Activated CD4-positive, alpha-beta T cell treated with anti-CD3 and anti-CD28 coated beads, Interleukin-2, amount 10 ng/mL, durations not matched to agents 24 days and 14 days (primary cell): ENCODE data around the gene ASMTL. TPM values are rescaled to one million over a fixed set of nuclear protein-coding genes. Genes with fewer than 3 reads are reported as not detected.
"Not testable (repeated sequence)": the region's sequence is repeated elsewhere in the genome, so short reads cannot be mapped to it uniquely, and the experiment has no call there.

ENCODE experiments used
- DNase-seq: peaks from one replicate; pipeline ENCODE4 v3.0.0; 2022
- H3K27ac Mint-ChIP-seq: one replicate; pipeline ENCODE4 v1.8.0; 2022; ENCODE audit warnings: mild to moderate bottlenecking, mixed read lengths
- H3K27me3 Mint-ChIP-seq: one replicate; pipeline ENCODE4 v1.8.0; 2022; ENCODE audit warnings: mixed read lengths
- H3K36me3 Mint-ChIP-seq: one replicate; pipeline ENCODE4 v1.8.0; 2022; ENCODE audit warnings: low read depth, mild to moderate bottlenecking, mixed read lengths
- H3K4me1 Mint-ChIP-seq: one replicate; pipeline ENCODE4 v1.8.0; 2021; ENCODE audit warnings: mixed read lengths
- H3K4me3 Mint-ChIP-seq: one replicate; pipeline ENCODE4 v1.8.0; 2022; ENCODE audit warnings: mild to moderate bottlenecking, moderate library complexity, mixed read lengths
- H3K9me3 Mint-ChIP-seq: one replicate; pipeline ENCODE4 v1.8.0; 2021; ENCODE audit warnings: mixed read lengths
- intact Hi-C: fragments of 100-400 bp; cut with micrococcal nuclease; formaldehyde crosslinking; loops from one replicate; pipeline ENCODE4 v1.15.1; 2023
- total RNA-seq: library from RNA; stranded (reverse); gene quantifications from 2 replicates; pipeline ENCODE4 v1.2.3, GENCODE V29; 2022

The ASMTL gene
- total RNA-seq, 1 donor from 2014 or later, result 44.5 TPM

GRCh38 chrX:1488141-1488540 lies 35.4 kb upstream of the ASMTL start:
- H3K4me3 Mint-ChIP-seq, result no peak overlapping the region
- DNase-seq, result no peak
- H3K36me3 Mint-ChIP-seq, result peaks cover 53% of the 10 kb centered on the region
- intact Hi-C loops, result no loop called here
- no peak overlapping the region for H3K27ac Mint-ChIP-seq
- no peaks in the 10 kb centered on the region for H3K27me3 Mint-ChIP-seq
- H3K9me3 Mint-ChIP-seq, result peaks cover 4% of the 10 kb centered on the region
- peaks cover 38% of the 10 kb centered on the region for H3K4me1 Mint-ChIP-seq

- intact Hi-C loops, result no loop called here
- DNase-seq, result no peak
Observed at GRCh38 chrX:1487401-1487800, 34.7 kb upstream of the ASMTL start.

GRCh38 chrX:1486749-1487361 lies 34.1 kb upstream of the ASMTL start:
- peaks cover 34% of the 10 kb centered on the region for H3K4me1 Mint-ChIP-seq
- peaks cover 4% of the 10 kb centered on the region for H3K9me3 Mint-ChIP-seq
- no peak overlapping the region for H3K27ac Mint-ChIP-seq
- H3K27me3 Mint-ChIP-seq, result no peaks in the 10 kb centered on the region
- intact Hi-C loops, result no loop called here
- no peak overlapping the region for H3K4me3 Mint-ChIP-seq
- no peak for DNase-seq
- H3K36me3 Mint-ChIP-seq, result peaks cover 52% of the 10 kb centered on the region

More at GRCh38 chrX:1487401-1487800, 34.7 kb upstream of the ASMTL start:
- Mint-ChIP-seq H3K27ac (peak overlapping the region; percentile 43), H3K9me3 (peaks cover 4% of the 10 kb centered on the region), H3K36me3 (peaks cover 57% of the 10 kb centered on the region), H3K4me1 (peaks cover 37% of the 10 kb centered on the region), H3K4me3 (no peak overlapping the region), H3K27me3 (no peaks in the 10 kb centered on the region)

GRCh38 chrX:1486177-1486576 lies 33.5 kb upstream of the ASMTL start:
- Mint-ChIP-seq H3K27ac (peak overlapping the region; percentile 41), H3K4me1 (peaks cover 38% of the 10 kb centered on the region), H3K4me3 (no peak overlapping the region), H3K9me3 (peaks cover under 1% of the 10 kb centered on the region), H3K27me3 (no peaks in the 10 kb centered on the region), H3K36me3 (peaks cover 49% of the 10 kb centered on the region)
- intact Hi-C loops, result no loop called here
- DNase-seq, result no peak

GRCh38 chrX:1485033-1485432 lies 32.3 kb upstream of the ASMTL start:
- no peak overlapping the region for H3K4me3 Mint-ChIP-seq
- no peaks in the 10 kb centered on the region for H3K27me3 Mint-ChIP-seq
- DNase-seq, result peak; percentile 54
- peaks cover 54% of the 10 kb centered on the region for H3K36me3 Mint-ChIP-seq
- no peak overlapping the region for H3K27ac Mint-ChIP-seq
- H3K9me3 Mint-ChIP-seq, result no peaks in the 10 kb centered on the region
- peaks cover 48% of the 10 kb centered on the region for H3K4me1 Mint-ChIP-seq
- intact Hi-C loops, result no loop called here

GRCh38 chrX:1484638-1485019 lies 31.9 kb upstream of the ASMTL start:
- intact Hi-C loops, result no loop called here
- H3K4me3 Mint-ChIP-seq, result no peak overlapping the region

GRCh38 chrX:1483843-1484637 lies 31.3 kb upstream of the ASMTL start:
- intact Hi-C loops, result no loop called here
- peak overlapping the region; percentile 39 for H3K4me3 Mint-ChIP-seq

More at GRCh38 chrX:1484638-1485019, 31.9 kb upstream of the ASMTL start:
- H3K4me1 Mint-ChIP-seq, result peaks cover 51% of the 10 kb centered on the region
- DNase-seq, result peak; percentile 51
- H3K9me3 Mint-ChIP-seq, result peaks cover 1% of the 10 kb centered on the region
- H3K27ac Mint-ChIP-seq, result peak overlapping the region; percentile 87
- no peaks in the 10 kb centered on the region for H3K27me3 Mint-ChIP-seq
- H3K36me3 Mint-ChIP-seq, result peaks cover 58% of the 10 kb centered on the region

GRCh38 chrX:1482530-1482928 lies 29.8 kb upstream of the ASMTL start:
- DNase-seq, H3K27me3 Mint-ChIP-seq, H3K9me3 Mint-ChIP-seq: not testable (repeated sequence)
- Mint-ChIP-seq H3K36me3 (peaks cover 61% of the 10 kb centered on the region), H3K27ac (peak overlapping the region; percentile 99), H3K4me1 (peaks cover 63% of the 10 kb centered on the region), H3K4me3 (peak overlapping the region; percentile 94)
- intact Hi-C loops, result loop anchor here (1.0 kb wide), 2 partner anchors 10 to 53 kb away; no protein-coding TSS in a partner anchor

More at GRCh38 chrX:1483843-1484637, 31.3 kb upstream of the ASMTL start:
- DNase-seq, result peak; percentile 64
- peak overlapping the region; percentile 87 for H3K27ac Mint-ChIP-seq
- H3K4me1 Mint-ChIP-seq, result peaks cover 57% of the 10 kb centered on the region
- no peaks in the 10 kb centered on the region for H3K27me3 Mint-ChIP-seq
- H3K9me3 Mint-ChIP-seq, result peaks cover 7% of the 10 kb centered on the region
- peaks cover 59% of the 10 kb centered on the region for H3K36me3 Mint-ChIP-seq

GRCh38 chrX:1481636-1482529 lies 29.2 kb upstream of the ASMTL start:
- intact Hi-C loops, result loop anchor here (1.0 to 2.0 kb wide), 6 partner anchors 10 to 53 kb away; no protein-coding TSS in a partner anchor

GRCh38 chrX:1480082-1480785 lies 27.5 kb upstream of the ASMTL start:
- H3K27ac Mint-ChIP-seq, result peak overlapping the region; percentile 96
- peaks cover 59% of the 10 kb centered on the region for H3K36me3 Mint-ChIP-seq
- peaks cover 16% of the 10 kb centered on the region for H3K9me3 Mint-ChIP-seq
- intact Hi-C loops, result loop anchor here (2.0 kb wide), 1 partner anchor 25 kb away; no protein-coding TSS in a partner anchor
- no peaks in the 10 kb centered on the region for H3K27me3 Mint-ChIP-seq
- peak; percentile 42 for DNase-seq
- H3K4me1 Mint-ChIP-seq, result peaks cover 70% of the 10 kb centered on the region
- H3K4me3 Mint-ChIP-seq, result peak overlapping the region; percentile 47

More at GRCh38 chrX:1481636-1482529, 29.2 kb upstream of the ASMTL start:
- no peaks in the 10 kb centered on the region for H3K27me3 Mint-ChIP-seq
- H3K36me3 Mint-ChIP-seq, result peaks cover 61% of the 10 kb centered on the region
- H3K27ac Mint-ChIP-seq, result peak overlapping the region; percentile 99
- H3K4me1 Mint-ChIP-seq, result peaks cover 63% of the 10 kb centered on the region
- peak; percentile 94 for DNase-seq
- H3K4me3 Mint-ChIP-seq, result peak overlapping the region; percentile 94
- peaks cover 13% of the 10 kb centered on the region for H3K9me3 Mint-ChIP-seq

- peaks cover 39% of the 10 kb centered on the region for H3K9me3 Mint-ChIP-seq
- H3K27ac Mint-ChIP-seq, result peak overlapping the region; percentile 73
- peak; percentile 55 for DNase-seq
- H3K4me1 Mint-ChIP-seq, result peaks cover 74% of the 10 kb centered on the region
- peaks cover 72% of the 10 kb centered on the region for H3K36me3 Mint-ChIP-seq
- peak overlapping the region; percentile 12 for H3K4me3 Mint-ChIP-seq
- no peaks in the 10 kb centered on the region for H3K27me3 Mint-ChIP-seq
- intact Hi-C loops, result no loop called here
Observed at GRCh38 chrX:1477801-1478458, 25.2 kb upstream of the ASMTL start.

- intact Hi-C loops, result no loop called here
- peak overlapping the region; percentile 12 for H3K27ac Mint-ChIP-seq
- peaks cover 43% of the 10 kb centered on the region for H3K9me3 Mint-ChIP-seq
- peaks cover 76% of the 10 kb centered on the region for H3K36me3 Mint-ChIP-seq
- no peak overlapping the region for H3K4me3 Mint-ChIP-seq
- no peaks in the 10 kb centered on the region for H3K27me3 Mint-ChIP-seq
- no peak for DNase-seq
- H3K4me1 Mint-ChIP-seq, result peaks cover 72% of the 10 kb centered on the region
Observed at GRCh38 chrX:1477229-1477628, 24.5 kb upstream of the ASMTL start.
